Right lobe of liver (tissue), 4 donors: ENCODE results near the gene WSB1.

Source experiments
- POLR2A ChIP-seq: fragments of 450-650 bp; IDR thresholded peaks from one replicate; pipeline ENCODE4 v1.6.1; 2017; ENCODE audit warnings: antibody characterized with exemption, mild to moderate bottlenecking
- TF ChIP-seq, protein P1 (sequence below), 4 donors: fragments of 200-600 bp in 3 of 4; fragments of 450-650 bp in 1 of 4; IDR thresholded peaks; one replicate each; pipeline versions ENCODE4 v1.5.1 to v1.8.0; 2016 to 2022; ENCODE audit warnings: antibody characterized with exemption in 4 of 4, mild to moderate bottlenecking in 2 of 4
- donor health status: DM: no; HTN: no; CAD: no.
- donor health status: DM: no; HTN: no; CAD: no.
- donor health status: DM: no; HTN: yes; CAD: no.

DNA sequence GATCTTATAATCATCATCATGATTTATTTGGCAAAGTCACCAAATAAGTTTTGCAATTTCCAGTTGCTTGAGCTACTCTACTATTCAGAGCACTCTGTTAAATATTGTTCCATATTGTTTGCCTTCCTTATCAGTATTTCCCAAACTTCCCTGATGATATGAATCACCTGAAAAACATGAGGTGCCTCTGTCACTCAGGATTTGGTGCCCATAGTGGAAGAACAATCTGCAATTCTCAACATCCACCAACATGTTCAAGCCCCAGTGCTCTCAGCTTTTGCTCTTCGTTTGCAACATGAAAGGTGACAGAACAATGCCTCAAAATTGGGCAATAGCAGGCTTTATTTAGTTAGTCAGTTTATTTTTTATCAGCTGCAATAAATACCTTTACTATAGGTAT, 28.6 kb upstream of the WSB1 start:
- TF ChIP-seq, protein P1, sequence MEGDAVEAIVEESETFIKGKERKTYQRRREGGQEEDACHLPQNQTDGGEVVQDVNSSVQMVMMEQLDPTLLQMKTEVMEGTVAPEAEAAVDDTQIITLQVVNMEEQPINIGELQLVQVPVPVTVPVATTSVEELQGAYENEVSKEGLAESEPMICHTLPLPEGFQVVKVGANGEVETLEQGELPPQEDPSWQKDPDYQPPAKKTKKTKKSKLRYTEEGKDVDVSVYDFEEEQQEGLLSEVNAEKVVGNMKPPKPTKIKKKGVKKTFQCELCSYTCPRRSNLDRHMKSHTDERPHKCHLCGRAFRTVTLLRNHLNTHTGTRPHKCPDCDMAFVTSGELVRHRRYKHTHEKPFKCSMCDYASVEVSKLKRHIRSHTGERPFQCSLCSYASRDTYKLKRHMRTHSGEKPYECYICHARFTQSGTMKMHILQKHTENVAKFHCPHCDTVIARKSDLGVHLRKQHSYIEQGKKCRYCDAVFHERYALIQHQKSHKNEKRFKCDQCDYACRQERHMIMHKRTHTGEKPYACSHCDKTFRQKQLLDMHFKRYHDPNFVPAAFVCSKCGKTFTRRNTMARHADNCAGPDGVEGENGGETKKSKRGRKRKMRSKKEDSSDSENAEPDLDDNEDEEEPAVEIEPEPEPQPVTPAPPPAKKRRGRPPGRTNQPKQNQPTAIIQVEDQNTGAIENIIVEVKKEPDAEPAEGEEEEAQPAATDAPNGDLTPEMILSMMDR (IDR thresholded peaks at IDR 0.05): no peak
- TF ChIP-seq POLR2A: no peak
